ENCODE results near the gene PITPNC1. TPM values are rescaled to one million over a fixed set of nuclear protein-coding genes. Genes with fewer than 3 reads are reported as not detected.

Gene PITPNC1
- total RNA-seq, 1 experiment from 2014 or later: 23.1 TPM

DNA sequence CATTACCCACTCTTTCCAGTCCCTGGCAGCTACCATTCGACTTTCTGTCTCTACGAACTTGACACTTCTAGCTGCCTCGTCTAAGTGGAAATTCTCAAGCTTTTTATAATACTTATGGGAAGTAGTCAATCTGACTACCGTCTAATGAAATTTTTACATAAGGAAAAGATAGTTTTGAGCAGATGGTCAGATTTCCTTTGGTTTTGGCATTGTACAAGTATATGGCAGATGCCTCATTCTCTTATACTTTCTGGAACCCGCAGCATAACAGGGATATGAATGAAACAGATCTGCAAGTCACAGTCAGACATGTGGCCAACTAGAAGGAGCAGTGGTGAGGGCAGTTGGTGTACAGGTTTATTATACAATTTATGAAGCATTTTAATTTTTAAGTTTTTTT is 146.0 kb downstream of the PITPNC1 start:
- no peaks in the 10 kb centered on the region for H3K9me2 ChIP-seq (replicated peaks; ENCODE audit: low read length)
- no peak overlapping the region for H3K4me2 ChIP-seq (ENCODE audit: low read length)
- H4K20me1 ChIP-seq (ENCODE audit: low read length): no peaks in the 10 kb centered on the region
- no peak overlapping the region for H2AFZ ChIP-seq (ENCODE audit: low read length)
- POLR2A ChIA-PET (ENCODE audit: unreplicated experiment): no interaction called here
- no peak overlapping the region for H3K9ac ChIP-seq (ENCODE audit: low read length)
- BruUV-seq (replicated peaks): no TSS peak
- ATAC-seq (no peak), DNase-seq (no peak)
- H3F3A ChIP-seq (ENCODE audit: low read length, unreplicated experiment): no peaks in the 10 kb centered on the region
- H3K27ac ChIP-seq (ENCODE audit: low read length): no peak overlapping the region
- H3K9me3 ChIP-seq (ENCODE audit: low read length): no peaks in the 10 kb centered on the region
- no peak overlapping the region for H3K4me3 ChIP-seq (ENCODE audit: low read length)
- H3K27me3 ChIP-seq (ENCODE audit: low read length): no peaks in the 10 kb centered on the region
- CTCF ChIA-PET: no interaction called here
- TF ChIP-seq, protein P1, sequence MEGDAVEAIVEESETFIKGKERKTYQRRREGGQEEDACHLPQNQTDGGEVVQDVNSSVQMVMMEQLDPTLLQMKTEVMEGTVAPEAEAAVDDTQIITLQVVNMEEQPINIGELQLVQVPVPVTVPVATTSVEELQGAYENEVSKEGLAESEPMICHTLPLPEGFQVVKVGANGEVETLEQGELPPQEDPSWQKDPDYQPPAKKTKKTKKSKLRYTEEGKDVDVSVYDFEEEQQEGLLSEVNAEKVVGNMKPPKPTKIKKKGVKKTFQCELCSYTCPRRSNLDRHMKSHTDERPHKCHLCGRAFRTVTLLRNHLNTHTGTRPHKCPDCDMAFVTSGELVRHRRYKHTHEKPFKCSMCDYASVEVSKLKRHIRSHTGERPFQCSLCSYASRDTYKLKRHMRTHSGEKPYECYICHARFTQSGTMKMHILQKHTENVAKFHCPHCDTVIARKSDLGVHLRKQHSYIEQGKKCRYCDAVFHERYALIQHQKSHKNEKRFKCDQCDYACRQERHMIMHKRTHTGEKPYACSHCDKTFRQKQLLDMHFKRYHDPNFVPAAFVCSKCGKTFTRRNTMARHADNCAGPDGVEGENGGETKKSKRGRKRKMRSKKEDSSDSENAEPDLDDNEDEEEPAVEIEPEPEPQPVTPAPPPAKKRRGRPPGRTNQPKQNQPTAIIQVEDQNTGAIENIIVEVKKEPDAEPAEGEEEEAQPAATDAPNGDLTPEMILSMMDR (conservative IDR thresholded peaks at IDR 0.05; ENCODE audit: low read depth, low read length): no peak
- no peak for TF ChIP-seq EZH2phosphoT487 (IDR thresholded peaks at IDR 0.05; ENCODE audit: borderline replicate concordance, low read length)
- no peak for TF ChIP-seq EZH2 (IDR thresholded peaks at IDR 0.05; ENCODE audit: low read length, unreplicated experiment)
- H3K79me2 ChIP-seq (ENCODE audit: low read length): no peaks in the 10 kb centered on the region
- H3K4me1 ChIP-seq (ENCODE audit: insufficient read depth, low read length): peaks cover 14% of the 10 kb centered on the region
- no peaks in the 10 kb centered on the region for H3K36me3 ChIP-seq (ENCODE audit: low read depth, low read length)
- intact Hi-C loops (cut with micrococcal nuclease): no loop called here

GRCh38 chr17:67525239-67526135 is 148.4 kb downstream of the PITPNC1 start:
- Histone ChIP-seq H2AFZ (ENCODE audit: low read length) (no peak overlapping the region), H3K27ac (ENCODE audit: low read length) (no peak overlapping the region), H3F3A (ENCODE audit: low read length, unreplicated experiment) (no peaks in the 10 kb centered on the region), H3K4me1 (ENCODE audit: insufficient read depth, low read length) (peaks cover 14% of the 10 kb centered on the region), H3K9me3 (ENCODE audit: low read length) (no peaks in the 10 kb centered on the region), H3K9ac (ENCODE audit: low read length) (no peak overlapping the region), H3K9me2 (replicated peaks; ENCODE audit: low read length) (no peaks in the 10 kb centered on the region), H3K79me2 (ENCODE audit: low read length) (no peaks in the 10 kb centered on the region), H3K4me3 (ENCODE audit: low read length) (no peak overlapping the region), H3K27me3 (ENCODE audit: low read length) (no peaks in the 10 kb centered on the region), H3K4me2 (ENCODE audit: low read length) (no peak overlapping the region), H4K20me1 (ENCODE audit: low read length) (no peaks in the 10 kb centered on the region), H3K36me3 (ENCODE audit: low read depth, low read length) (no peaks in the 10 kb centered on the region)
- TF ChIP-seq EZH2phosphoT487 (IDR thresholded peaks at IDR 0.05; ENCODE audit: borderline replicate concordance, low read length): no peak
- no peak for TF ChIP-seq EZH2 (IDR thresholded peaks at IDR 0.05; ENCODE audit: low read length, unreplicated experiment)
- TF ChIP-seq, protein P1 (conservative IDR thresholded peaks at IDR 0.05; ENCODE audit: low read depth, low read length): no peak
- ChIA-PET CTCF (no interaction called here), POLR2A (ENCODE audit: unreplicated experiment) (no interaction called here)
- intact Hi-C loops (cut with micrococcal nuclease): no loop called here
- no TSS peak for BruUV-seq (replicated peaks)
- ATAC-seq (no peak), DNase-seq (no peak)

DNA sequence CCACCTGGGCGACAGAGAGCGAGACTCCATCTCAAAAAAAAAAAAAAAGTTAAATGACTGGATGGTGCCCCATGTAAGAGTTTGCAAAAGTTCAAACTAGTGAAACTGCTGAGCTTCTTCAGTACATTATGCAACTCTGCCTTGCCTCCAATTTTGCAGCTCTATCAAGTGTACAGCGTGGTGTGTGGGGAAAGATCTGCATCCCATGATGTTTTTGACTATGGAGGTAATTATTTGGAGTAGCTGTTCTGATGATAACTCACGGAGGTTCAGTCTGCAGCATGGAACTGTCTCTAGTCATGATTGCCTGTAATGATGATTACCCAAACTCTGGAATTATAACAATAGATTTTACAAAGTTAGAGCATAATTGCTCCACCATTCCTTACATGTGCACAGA is 149.6 kb downstream of the PITPNC1 start:
- Histone ChIP-seq H3K4me3 (ENCODE audit: low read length) (no peak overlapping the region), H3F3A (ENCODE audit: low read length, unreplicated experiment) (no peaks in the 10 kb centered on the region), H3K36me3 (ENCODE audit: low read depth, low read length) (no peaks in the 10 kb centered on the region), H3K79me2 (ENCODE audit: low read length) (no peaks in the 10 kb centered on the region), H3K27ac (ENCODE audit: low read length) (no peak overlapping the region), H3K9ac (ENCODE audit: low read length) (no peak overlapping the region), H3K4me1 (ENCODE audit: insufficient read depth, low read length) (peaks cover 5% of the 10 kb centered on the region), H3K4me2 (ENCODE audit: low read length) (no peak overlapping the region), H3K9me3 (ENCODE audit: low read length) (no peaks in the 10 kb centered on the region), H2AFZ (ENCODE audit: low read length) (no peak overlapping the region), H3K27me3 (ENCODE audit: low read length) (no peaks in the 10 kb centered on the region), H4K20me1 (ENCODE audit: low read length) (no peaks in the 10 kb centered on the region), H3K9me2 (replicated peaks; ENCODE audit: low read length) (no peaks in the 10 kb centered on the region)
- ATAC-seq (no peak), DNase-seq (no peak)
- ChIA-PET CTCF (no interaction called here), POLR2A (ENCODE audit: unreplicated experiment) (no interaction called here)
- TF ChIP-seq, protein P1 (conservative IDR thresholded peaks at IDR 0.05; ENCODE audit: low read depth, low read length): no peak
- TF ChIP-seq EZH2phosphoT487 (IDR thresholded peaks at IDR 0.05; ENCODE audit: borderline replicate concordance, low read length) (no peak), EZH2 (IDR thresholded peaks at IDR 0.05; ENCODE audit: low read length, unreplicated experiment) (no peak)
- intact Hi-C loops (cut with micrococcal nuclease): no loop called here
- no TSS peak for BruUV-seq (replicated peaks)

Data from PC-3 (cell line).